Body of pancreas (tissue), 4 donors: Measurements from ENCODE around the gene SPX. TPM values are rescaled to one million over a fixed set of nuclear protein-coding genes. Genes with fewer than 3 reads are reported as not detected.

Experiments used
- ATAC-seq: fragments of 150-250 bp; one replicate; pipeline ENCODE4 v1.9.1; 2016
- DNase-seq, 4 donors: peaks; one replicate each; pipeline ENCODE4 v3.0.0-alpha.2; 2019
- H3K27ac ChIP-seq, 4 donors: fragments of 200-600 bp; sonication (generic); 1 replicate in 3 of 4; 2 replicates in 1 of 4; pipeline versions ENCODE4 v1.5.1 to v1.6.1; 2016 to 2019; ENCODE audit warnings: mild to moderate bottlenecking in 1 of 4, mixed read lengths in 1 of 4, moderate library complexity in 1 of 4
- H3K27me3 ChIP-seq, 2 donors: fragments of 200-600 bp; sonication (generic); one replicate each; pipeline ENCODE4 v1.6.0; 2016; ENCODE audit warnings: mild to moderate bottlenecking in 1 of 2
- H3K36me3 ChIP-seq, 2 donors: fragments of 200-600 bp; sonication (generic); replicated peaks in 1 of 2; 2 replicates each; pipeline ENCODE4 v1.5.1; 2016; ENCODE audit warnings: low read depth in 2 of 2; ENCODE audit not compliant: insufficient read depth in 1 of 2
- H3K4me1 ChIP-seq: fragments of 200-600 bp; sonication (generic); one replicate; pipeline ENCODE4 v1.6.0; 2016
- H3K4me3 ChIP-seq, 2 donors: fragments of 200-600 bp; sonication (generic); 1 replicate in 1 of 2; 2 replicates in 1 of 2; pipeline ENCODE4 v1.5.1; 2016 to 2019
- H3K9me3 ChIP-seq, 3 donors: fragments of 200-600 bp; sonication (generic); 1 replicate in 2 of 3; 2 replicates in 1 of 3; pipeline ENCODE4 v1.5.1; 2016
- CTCF ChIP-seq, 7 experiments: fragments of 450-650 bp in 4 of 7; fragments of 200-600 bp in 3 of 7; sonication (generic) in 3 of 7; IDR thresholded peaks; one replicate each; pipeline ENCODE4 v1.5.1; 2016 to 2019; ENCODE audit warnings: antibody characterized with exemption in 7 of 7
- POLR2A ChIP-seq, 3 donors: fragments of 450-650 bp; IDR thresholded peaks; one replicate each; pipeline ENCODE4 v1.6.1; 2016; ENCODE audit warnings: antibody characterized with exemption in 3 of 3, mild to moderate bottlenecking in 2 of 3
- WGBS, 2 donors: methylation state at CpG; one replicate each; pipeline ENCODE4 v1.1.5; 2017; 5-methylcytosine and 5-hydroxymethylcytosine counted together
- intact Hi-C: fragments of 100-400 bp; cut with DNase I; formaldehyde crosslinking; loops from one replicate; pipeline ENCODE4 v1.15.1; 2023
- total RNA-seq, 2 donors: library from RNA; depleted of rRNA; stranded (reverse); fragments of >200 nt; gene quantifications; one replicate each; pipeline ENCODE4 v1.1.0, GENCODE V29; 2016

Gene SPX
- total RNA-seq, 2 donors from 2014 or later, result 18.5 to 49.5 TPM

- Histone ChIP-seq H3K4me1 (peaks cover 19% of the 10 kb centered on the region), H3K27ac (no peak overlapping the region), H3K27me3 (no peaks in the 10 kb centered on the region), H3K9me3 (no peaks in the 10 kb centered on the region), H3K4me3 (no peak overlapping the region), H3K36me3 (peaks cover 0 to 16% of the 10 kb centered on the region in 2 donors)
- intact Hi-C loops, result no loop called here
- WGBS, 2 donors, result 97 to 100% methylated on average over 3 of the region's 3 CpGs
- no peak for ATAC-seq
- no peak for DNase-seq
- TF ChIP-seq CTCF (IDR thresholded peaks at IDR 0.05) (no peak), POLR2A (IDR thresholded peaks at IDR 0.05) (no peak)
Measured at GRCh38 chr12:21518451-21518850, 7.6 kb upstream of the SPX start.

- DNase-seq, result no peak
- 10 to 17% methylated on average over 1 of the region's 1 CpG for WGBS, 2 donors
- ATAC-seq, result peak; percentile 27
- TF ChIP-seq POLR2A (IDR thresholded peaks at IDR 0.05), result no peak
- no peak for TF ChIP-seq CTCF (IDR thresholded peaks at IDR 0.05)
- Histone ChIP-seq H3K36me3 (no peaks in the 10 kb centered on the region), H3K27me3 (no peaks in the 10 kb centered on the region), H3K9me3 (no peaks in the 10 kb centered on the region), H3K27ac (no peak overlapping the region), H3K4me3 (no peak overlapping the region), H3K4me1 (peaks cover 30% of the 10 kb centered on the region)
- intact Hi-C loops, result no loop called here
Measured at GRCh38 chr12:21521541-21521940, 4.6 kb upstream of the SPX start.

GRCh38 chr12:21523148-21523547, 2.9 kb upstream of the SPX start:
- no peaks in the 10 kb centered on the region for H3K9me3 ChIP-seq
- ATAC-seq, result no peak

GRCh38 chr12:21526721-21527345, 737 bp downstream of the SPX start:
- Histone ChIP-seq H3K4me1 (peaks cover 53% of the 10 kb centered on the region), H3K9me3 (no peaks in the 10 kb centered on the region), H3K27me3 (no peaks in the 10 kb centered on the region), H3K36me3 (no peaks in the 10 kb centered on the region), H3K4me3 (peak overlapping the region; percentile 59 to 71), H3K27ac (peak overlapping the region; percentile 80 to 96 (median 90))
- DNase-seq (peak; percentile 54 to 73 (median 57)), ATAC-seq (peak; percentile 47)
- WGBS, 2 donors, result 6 to 10% methylated on average over 12 of the region's 12 CpGs
- intact Hi-C loops, result no loop called here
- TF ChIP-seq CTCF (IDR thresholded peaks at IDR 0.05) (no peak), POLR2A (IDR thresholded peaks at IDR 0.05) (no peak)

More at GRCh38 chr12:21523148-21523547, 2.9 kb upstream of the SPX start:
- Histone ChIP-seq H3K27ac (no peak overlapping the region), H3K4me1 (peaks cover 41% of the 10 kb centered on the region), H3K27me3 (no peaks in the 10 kb centered on the region), H3K4me3 (no peak overlapping the region), H3K36me3 (no peaks in the 10 kb centered on the region)
- TF ChIP-seq CTCF (IDR thresholded peaks at IDR 0.05) (no peak), POLR2A (IDR thresholded peaks at IDR 0.05) (no peak)
- intact Hi-C loops, result no loop called here
- no peak for DNase-seq
